Measurements from ENCODE around the gene MCM9. TPM values are rescaled to one million over a fixed set of nuclear protein-coding genes. Genes with fewer than 3 reads are reported as not detected.

The MCM9 gene
- total and polyA plus RNA-seq, 2 donors (not counting 1 experiment from before 2014, with no cell fraction given) = 14.0 to 54.5 TPM

GRCh38 chr6:118890997-118891790, 43.8 kb downstream of the MCM9 start:
- peak; percentile 68 for DNase-seq
- Mint-ChIP-seq H3K27ac (peak overlapping the region; percentile 95), H3K27me3 (no peaks in the 10 kb centered on the region), H3K4me1 (peaks cover 63% of the 10 kb centered on the region), H3K4me3 (peak overlapping the region; percentile 91), H3K9me3 (ENCODE audit: insufficient read depth) (no peaks in the 10 kb centered on the region)
- H3K4me2 ChIP-seq (replicated peaks; ENCODE audit: low read depth, low read length, poor library complexity, severe bottlenecking) = peak overlapping the region; percentile 79
- no peaks in the 10 kb centered on the region for H3K36me3 ChIP-seq (replicated peaks in 1 of 2; ENCODE audit: control extremely low read depth in 1 of 2, control insufficient read depth in 1 of 2, extremely low read depth in 1 of 2, insufficient read depth in 2 of 2, low read length in 1 of 2)
- H3K9me3 ChIP-seq (ENCODE audit: control extremely low read depth in 1 of 3, control insufficient read depth in 2 of 3, insufficient read depth in 1 of 3, low read length in 2 of 3) = no peaks in the 10 kb centered on the region
- peaks cover 67% of the 10 kb centered on the region for H3K79me2 ChIP-seq (ENCODE audit: control insufficient read depth, insufficient read depth, low read length)
- WGBS (ENCODE audit: insufficient coverage) = 50% methylated on average over 1 of the region's 5 CpGs
- H3K4me3 ChIP-seq (ENCODE audit: control extremely low read depth in 1 of 5, extremely low read depth in 1 of 5, insufficient read depth in 1 of 5, low read depth in 2 of 5, low read length in 4 of 5) = peak overlapping the region in 3 of 5 experiments; percentile 3 to 52 (median 20)
- no peaks in the 10 kb centered on the region for H3K27me3 ChIP-seq (replicated peaks in 1 of 4; ENCODE audit: control extremely low read depth in 1 of 4, control insufficient read depth in 3 of 4, insufficient read depth in 4 of 4, low read length in 3 of 4)
- H4K20me1 ChIP-seq (ENCODE audit: control insufficient read depth, insufficient read depth, low read length, poor library complexity, severe bottlenecking) = no peaks in the 10 kb centered on the region
- ChIA-PET POLR2A (interaction anchor here (1.7 kb wide), 1 partner anchor 10 kb away, joined by 3 read pairs; no protein-coding TSS in a partner anchor), CTCF (interaction anchor here (0.7 to 6.4 kb wide), 8 partner anchors 8 to 326 kb away, joined by 3 to 39 read pairs (median 4); partner anchors contain the start of gene MCM9)
- no peak for ATAC-seq (ENCODE audit: low read depth)
- TF ChIP-seq CTCF (IDR thresholded peaks at IDR 0.05) = no peak
- no peak for TF ChIP-seq EZH2 (IDR thresholded peaks at IDR 0.05; ENCODE audit: borderline replicate concordance, insufficient read depth, low read depth, low read length, poor library complexity, severe bottlenecking)
- peak overlapping the region; percentile 85 for H3K9ac ChIP-seq (ENCODE audit: low read length)
- H3K4me1 ChIP-seq (ENCODE audit: control insufficient read depth in 2 of 2, insufficient read depth in 2 of 2, low read length in 2 of 2) = peaks cover 27 to 31% of the 10 kb centered on the region in 2 donors
- intact Hi-C loops (cut with micrococcal nuclease) = loop anchor here (5.0 to 10.0 kb wide), 6 partner anchors 79 to 1289 kb away; partner anchors contain the start of genes FAM184A, GOPC and MAN1A1
- peak overlapping the region; percentile 61 to 84 for H3K27ac ChIP-seq (ENCODE audit: low read length in 2 of 2)
- H2AFZ ChIP-seq (ENCODE audit: insufficient read depth, low read depth, low read length, poor library complexity, severe bottlenecking) = peak overlapping the region; percentile 44

GRCh38 chr6:118889163-118889562, 45.8 kb downstream of the MCM9 start:
- ChIA-PET CTCF (interaction anchor here (0.9 to 2.1 kb wide), 7 partner anchors 7 to 324 kb away, joined by 3 to 6 read pairs (median 4); no protein-coding TSS in a partner anchor), POLR2A (no interaction called here)
- Mint-ChIP-seq H3K4me1 (peaks cover 65% of the 10 kb centered on the region), H3K4me3 (no peak overlapping the region), H3K27ac (no peak overlapping the region), H3K27me3 (no peaks in the 10 kb centered on the region), H3K9me3 (ENCODE audit: insufficient read depth) (no peaks in the 10 kb centered on the region)
- ATAC-seq (ENCODE audit: low read depth) = no peak
- DNase-seq = no peak
- Histone ChIP-seq H4K20me1 (ENCODE audit: control insufficient read depth, insufficient read depth, low read length, poor library complexity, severe bottlenecking) (no peaks in the 10 kb centered on the region), H3K9me3 (ENCODE audit: control extremely low read depth in 1 of 3, control insufficient read depth in 2 of 3, insufficient read depth in 1 of 3, low read length in 2 of 3) (no peaks in the 10 kb centered on the region), H3K36me3 (replicated peaks in 1 of 2; ENCODE audit: control extremely low read depth in 1 of 2, control insufficient read depth in 1 of 2, extremely low read depth in 1 of 2, insufficient read depth in 2 of 2, low read length in 1 of 2) (no peaks in the 10 kb centered on the region), H3K4me1 (ENCODE audit: control insufficient read depth in 2 of 2, insufficient read depth in 2 of 2, low read length in 2 of 2) (peaks cover 25 to 28% of the 10 kb centered on the region in 2 donors), H3K9ac (ENCODE audit: low read length) (no peak overlapping the region), H3K4me2 (replicated peaks; ENCODE audit: low read depth, low read length, poor library complexity, severe bottlenecking) (no peak overlapping the region), H3K79me2 (ENCODE audit: control insufficient read depth, insufficient read depth, low read length) (peaks cover 82% of the 10 kb centered on the region), H3K27me3 (replicated peaks in 1 of 4; ENCODE audit: control extremely low read depth in 1 of 4, control insufficient read depth in 3 of 4, insufficient read depth in 4 of 4, low read length in 3 of 4) (no peaks in the 10 kb centered on the region), H3K27ac (ENCODE audit: low read length in 2 of 2) (no peak overlapping the region), H2AFZ (ENCODE audit: insufficient read depth, low read depth, low read length, poor library complexity, severe bottlenecking) (no peak overlapping the region), H3K4me3 (ENCODE audit: control extremely low read depth in 1 of 5, extremely low read depth in 1 of 5, insufficient read depth in 1 of 5, low read depth in 2 of 5, low read length in 4 of 5) (no peak overlapping the region)
- TF ChIP-seq CTCF (IDR thresholded peaks at IDR 0.05) (no peak), EZH2 (IDR thresholded peaks at IDR 0.05; ENCODE audit: borderline replicate concordance, insufficient read depth, low read depth, low read length, poor library complexity, severe bottlenecking) (no peak)
- intact Hi-C loops (cut with micrococcal nuclease) = no loop called here
- WGBS (ENCODE audit: insufficient coverage) = 100% methylated on average over 1 of the region's 4 CpGs
